Liver (tissue), 3 donors: ENCODE measurements around the gene ASPHD1.

Experiments used
- CTCF ChIP-seq: fragments of 150-350 bp; IDR thresholded peaks from 2 replicates; pipeline ENCODE4 v1.5.1; 2017; ENCODE audit warnings: improper control_type of control experiment, low read depth, low read length; ENCODE audit not compliant: missing input control
- EGR1 ChIP-seq, 2 donors: IDR thresholded peaks; 2 replicates each; pipeline ENCODE4 v1.6.1; 2016 to 2018; ENCODE audit warnings: antibody characterized with exemption in 2 of 2, low read depth in 2 of 2
- SP1 ChIP-seq: IDR thresholded peaks from 2 replicates; pipeline ENCODE4 v1.6.1; 2018; ENCODE audit warnings: antibody characterized with exemption, mild to moderate bottlenecking
- YY1 ChIP-seq: IDR thresholded peaks from 2 replicates; pipeline ENCODE4 v1.6.1; 2016; ENCODE audit warnings: antibody characterized with exemption, mild to moderate bottlenecking
- donor health status: healthy.
- donor health status: healthy.

DNA sequence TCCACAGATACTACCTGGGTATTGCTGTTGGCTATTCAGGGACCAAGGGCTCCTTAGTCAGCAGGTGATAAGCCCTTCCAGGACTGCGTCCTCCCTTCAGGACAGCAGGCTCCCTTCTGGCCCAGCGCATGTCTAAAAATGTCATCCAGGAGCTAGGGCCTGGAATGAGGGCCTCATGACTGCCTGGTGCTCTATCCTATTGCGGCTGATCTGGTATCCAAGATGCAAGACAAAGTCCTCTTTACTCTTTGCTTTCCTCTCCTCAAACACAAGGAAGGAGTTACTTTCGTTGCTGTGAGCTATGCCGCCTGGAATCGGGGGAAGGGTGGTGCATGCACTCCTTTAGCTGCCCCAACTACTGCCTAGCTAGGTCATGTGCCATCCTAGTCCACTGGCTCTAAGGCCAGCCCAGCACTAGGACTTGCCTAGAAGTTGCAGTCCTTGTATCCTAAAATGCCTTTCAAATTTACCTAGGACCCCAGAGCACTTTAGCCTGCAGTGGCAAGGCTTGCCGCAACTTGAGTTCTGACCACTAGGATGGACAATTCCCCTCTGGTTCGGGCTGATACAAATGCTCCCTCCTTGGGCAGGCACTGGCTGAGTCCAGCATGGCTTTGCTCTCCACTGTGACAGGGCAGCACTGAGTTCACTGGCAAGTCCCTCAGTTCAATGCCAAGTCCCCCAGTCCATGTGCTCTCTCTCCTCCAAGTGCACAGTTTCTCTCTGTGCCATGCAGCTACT, 51.5 kb downstream of the ASPHD1 start:
- TF ChIP-seq CTCF (no peak), YY1 (no peak), SP1 (no peak), EGR1 (IDR thresholded peaks at IDR 0.05; ENCODE audit: low read depth in 2 of 2) (no peak)
